ENCODE data around the gene CDK9. TPM values are rescaled to one million over a fixed set of nuclear protein-coding genes. Genes with fewer than 3 reads are reported as not detected.

CDK9 gene
- 25.4 and 51.5 TPM in 2 replicates for total RNA-seq (ENCODE audit: low replicate concordance)

DNA sequence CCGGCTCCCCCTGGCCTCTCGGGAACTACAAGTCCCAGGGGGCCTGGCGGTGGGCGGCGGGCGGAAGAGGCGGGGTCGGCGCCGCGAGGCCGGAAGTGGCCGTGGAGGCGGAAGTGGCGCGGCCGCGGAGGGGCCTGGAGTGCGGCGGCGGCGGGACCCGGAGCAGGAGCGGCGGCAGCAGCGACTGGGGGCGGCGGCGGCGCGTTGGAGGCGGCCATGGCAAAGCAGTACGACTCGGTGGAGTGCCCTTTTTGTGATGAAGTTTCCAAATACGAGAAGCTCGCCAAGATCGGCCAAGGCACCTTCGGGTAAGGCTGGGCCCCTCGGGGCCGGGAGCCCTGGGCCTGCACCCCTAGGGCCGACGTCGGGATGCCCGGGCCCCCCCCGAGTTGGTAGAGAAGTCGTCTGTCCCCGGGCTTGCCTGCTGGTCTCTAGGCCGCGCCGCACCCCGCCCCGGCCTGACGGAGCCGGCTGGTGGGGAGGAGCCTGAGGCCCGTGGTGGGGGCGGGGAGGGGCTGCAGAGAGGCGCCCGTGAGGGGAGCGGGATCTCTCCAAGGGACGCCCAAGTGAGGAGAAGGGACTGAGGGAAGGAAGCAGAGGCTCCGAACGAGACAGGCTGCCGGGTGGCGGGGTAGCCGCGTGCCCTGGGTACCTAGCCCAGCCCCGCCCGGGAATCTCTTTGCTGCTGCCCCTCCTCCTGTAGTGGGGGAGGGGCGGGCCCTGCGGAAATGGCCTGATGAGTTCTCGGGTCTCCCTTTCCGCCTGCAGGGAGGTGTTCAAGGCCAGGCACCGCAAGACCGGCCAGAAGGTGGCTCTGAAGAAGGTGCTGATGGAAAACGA, at the start of gene CDK9:
Gene CDK9, plus strand, starts transcription at position 102 of the 840 bp plus-strand sequence. Its CDS starts 115 bp downstream, at position 217.
- H3K4me3 ChIP-seq (ENCODE audit: low read depth, low read length): peak within 1 kb of the TSS; percentile 93
- DNase-seq (ENCODE audit: low read depth): peak; percentile 82
- TF ChIP-seq, protein P1, sequence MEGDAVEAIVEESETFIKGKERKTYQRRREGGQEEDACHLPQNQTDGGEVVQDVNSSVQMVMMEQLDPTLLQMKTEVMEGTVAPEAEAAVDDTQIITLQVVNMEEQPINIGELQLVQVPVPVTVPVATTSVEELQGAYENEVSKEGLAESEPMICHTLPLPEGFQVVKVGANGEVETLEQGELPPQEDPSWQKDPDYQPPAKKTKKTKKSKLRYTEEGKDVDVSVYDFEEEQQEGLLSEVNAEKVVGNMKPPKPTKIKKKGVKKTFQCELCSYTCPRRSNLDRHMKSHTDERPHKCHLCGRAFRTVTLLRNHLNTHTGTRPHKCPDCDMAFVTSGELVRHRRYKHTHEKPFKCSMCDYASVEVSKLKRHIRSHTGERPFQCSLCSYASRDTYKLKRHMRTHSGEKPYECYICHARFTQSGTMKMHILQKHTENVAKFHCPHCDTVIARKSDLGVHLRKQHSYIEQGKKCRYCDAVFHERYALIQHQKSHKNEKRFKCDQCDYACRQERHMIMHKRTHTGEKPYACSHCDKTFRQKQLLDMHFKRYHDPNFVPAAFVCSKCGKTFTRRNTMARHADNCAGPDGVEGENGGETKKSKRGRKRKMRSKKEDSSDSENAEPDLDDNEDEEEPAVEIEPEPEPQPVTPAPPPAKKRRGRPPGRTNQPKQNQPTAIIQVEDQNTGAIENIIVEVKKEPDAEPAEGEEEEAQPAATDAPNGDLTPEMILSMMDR (IDR thresholded peaks at IDR 0.05; ENCODE audit: insufficient read depth, low read length): no peak

DNA sequence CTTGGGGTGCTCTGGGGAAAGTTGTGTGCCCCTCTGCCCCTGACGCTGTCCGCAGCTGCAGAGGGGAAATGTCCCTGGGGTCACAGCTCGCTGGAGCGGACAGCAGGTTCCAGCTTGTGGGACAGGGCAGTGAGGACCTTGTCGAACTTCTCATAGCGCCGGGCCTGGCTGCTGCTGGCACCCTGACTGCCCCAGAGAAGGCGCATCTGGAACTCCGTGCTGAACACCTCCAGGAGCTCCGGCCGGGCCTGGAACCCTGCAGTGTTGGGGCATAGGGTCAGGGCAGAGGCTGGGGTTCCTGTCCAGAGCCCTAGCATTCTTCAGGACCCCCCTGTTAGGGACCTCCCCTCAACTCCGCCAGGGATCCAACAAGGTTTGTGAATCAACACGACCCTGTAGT, 47.2 kb upstream of the CDK9 start:
- H3K4me3 ChIP-seq (ENCODE audit: low read depth, low read length): no peak overlapping the region
- DNase-seq (ENCODE audit: low read depth): no peak
- TF ChIP-seq, protein P1 (IDR thresholded peaks at IDR 0.05; ENCODE audit: insufficient read depth, low read length): no peak

GRCh38 chr9:127739614-127740330, 46.1 kb upstream of the CDK9 start:
- no peak overlapping the region for H3K4me3 ChIP-seq (ENCODE audit: low read depth, low read length)
- TF ChIP-seq, protein P1 (IDR thresholded peaks at IDR 0.05; ENCODE audit: insufficient read depth, low read length): no peak
- DNase-seq (ENCODE audit: low read depth): peak; percentile 23

- no peak overlapping the region for H3K4me3 ChIP-seq (ENCODE audit: low read depth, low read length)
- TF ChIP-seq, protein P1 (IDR thresholded peaks at IDR 0.05; ENCODE audit: insufficient read depth, low read length): no peak
- no peak for DNase-seq (ENCODE audit: low read depth)
Observed at GRCh38 chr9:127741831-127742434, 43.9 kb upstream of the CDK9 start.

GRCh38 chr9:127742435-127743088, 43.3 kb upstream of the CDK9 start:
- peak; percentile 78 for DNase-seq (ENCODE audit: low read depth)
- TF ChIP-seq, protein P1 (IDR thresholded peaks at IDR 0.05; ENCODE audit: insufficient read depth, low read length): no peak

GRCh38 chr9:127744398-127745110, 41.3 kb upstream of the CDK9 start:
- DNase-seq (ENCODE audit: low read depth): no peak
- TF ChIP-seq, protein P1 (IDR thresholded peaks at IDR 0.05; ENCODE audit: insufficient read depth, low read length): no peak
- no peak overlapping the region for H3K4me3 ChIP-seq (ENCODE audit: low read depth, low read length)

More at GRCh38 chr9:127742435-127743088, 43.3 kb upstream of the CDK9 start:
- H3K4me3 ChIP-seq (ENCODE audit: low read depth, low read length): peak overlapping the region; percentile 38

All from fibroblast of the aortic adventitia (primary cell).